ENCODE data around the gene RRH.

GRCh38 chr4:109803924-109804571 is 23.7 kb upstream of the RRH start:
- TF ChIP-seq RAD21 (IDR thresholded peaks at IDR 0.05; ENCODE audit: low read length) (peak; percentile 50), SMC3 (IDR thresholded peaks at IDR 0.05; ENCODE audit: low read depth, low read length) (no peak; the same call in 1 of the 2 replicates), CTCF (conservative IDR thresholded peaks at IDR 0.05; ENCODE audit: low read depth, low read length) (peak; percentile 43), POLR2A (IDR thresholded peaks at IDR 0.05; ENCODE audit: low read depth, low read length) (no peak), MAZ (IDR thresholded peaks at IDR 0.05; ENCODE audit: borderline replicate concordance, low read depth, low read length) (no peak), ELK1 (IDR thresholded peaks at IDR 0.05; ENCODE audit: borderline replicate concordance, low read depth, low read length) (no peak), FOS (IDR thresholded peaks at IDR 0.05; ENCODE audit: low read depth, low read length) (no peak), RFX5 (IDR thresholded peaks at IDR 0.05; ENCODE audit: low read depth, low read length) (no peak), NFE2L2 (IDR thresholded peaks at IDR 0.05; ENCODE audit: low read depth, low read length) (no peak), RCOR1 (IDR thresholded peaks at IDR 0.05; ENCODE audit: insufficient replicate concordance, low read length) (no peak), USF2 (IDR thresholded peaks at IDR 0.05; ENCODE audit: low read depth, low read length) (no peak), CEBPB (IDR thresholded peaks at IDR 0.05; ENCODE audit: low read depth, low read length) (no peak), MXI1 (IDR thresholded peaks at IDR 0.05; ENCODE audit: borderline replicate concordance, low read depth, low read length) (no peak)
